NCI-H524 treated with DMSO at 0.1 percent for 48 hours (cell line): ENCODE measurements around the gene LMNTD2.

Experiments used
- DNase-seq: peaks from one replicate; lab custom pipeline; 2025; lab: John Stamatoyannopoulos, UW

The LMNTD2 gene

DNA sequence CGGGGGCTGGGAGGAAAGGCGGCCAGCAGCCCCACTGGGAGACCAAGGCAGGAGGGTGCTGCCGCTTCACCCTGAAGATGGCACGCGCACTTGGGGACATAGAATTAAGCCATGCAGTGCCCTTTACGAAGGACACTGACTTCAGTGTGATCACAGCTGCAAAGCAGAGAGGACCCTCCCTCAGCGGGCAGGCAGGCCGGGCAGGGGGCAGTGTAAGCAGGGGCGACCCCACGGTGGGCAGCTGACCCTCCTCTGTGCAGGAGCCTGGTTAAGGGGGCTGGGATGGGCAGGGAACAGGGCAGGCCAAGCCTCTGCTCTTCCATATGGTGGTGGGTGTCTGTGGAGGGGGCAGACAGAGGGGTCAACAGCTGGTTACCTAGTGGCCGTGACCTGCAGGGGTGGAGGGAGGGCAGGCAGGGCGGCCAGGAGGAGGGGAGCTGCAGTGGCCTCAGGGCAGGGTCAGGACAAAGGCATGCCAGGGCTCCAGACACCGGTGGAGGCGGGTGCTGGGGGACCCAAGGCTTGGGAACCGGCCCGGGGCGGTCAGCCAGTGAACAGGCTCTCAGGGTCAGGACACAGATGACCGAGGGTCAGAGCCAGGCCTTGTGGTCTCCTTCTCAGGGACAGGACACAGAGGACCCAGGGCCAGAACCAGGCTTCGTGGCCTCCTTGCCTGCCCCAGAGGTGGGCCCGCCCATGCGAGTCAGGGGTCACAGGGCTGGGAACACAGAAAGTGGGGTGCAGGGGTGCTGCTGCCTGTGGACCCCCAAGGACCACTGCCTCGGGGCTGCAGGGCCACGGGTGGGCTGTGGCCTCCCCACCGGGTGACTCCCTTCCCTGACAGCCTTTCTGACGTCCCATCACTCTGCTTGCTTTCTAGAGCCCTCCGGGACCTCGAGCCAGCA lies 7.2 kb downstream of the LMNTD2 start:
- no peak for DNase-seq

DNA sequence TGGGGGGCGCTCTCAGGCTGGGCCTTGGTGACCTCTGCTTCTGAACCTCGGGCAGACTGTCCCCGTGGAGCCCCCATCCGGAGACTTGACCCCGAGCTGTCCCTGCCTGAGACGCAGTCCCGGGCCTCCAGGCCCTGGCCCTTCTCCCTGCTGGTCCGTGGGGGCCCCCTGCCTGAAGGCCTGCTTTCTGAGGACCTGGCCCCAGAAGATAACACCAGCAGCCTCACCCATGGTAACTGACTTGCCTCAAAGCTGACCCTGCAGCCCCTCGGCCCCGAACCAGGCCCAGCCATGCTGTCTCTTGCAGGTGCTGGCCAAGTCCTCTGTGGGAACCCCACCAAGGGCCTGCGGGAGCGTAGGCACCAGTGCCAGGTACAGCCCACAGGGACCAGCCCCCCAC lies 8.9 kb downstream of the LMNTD2 start:
- DNase-seq, result no peak

DNA sequence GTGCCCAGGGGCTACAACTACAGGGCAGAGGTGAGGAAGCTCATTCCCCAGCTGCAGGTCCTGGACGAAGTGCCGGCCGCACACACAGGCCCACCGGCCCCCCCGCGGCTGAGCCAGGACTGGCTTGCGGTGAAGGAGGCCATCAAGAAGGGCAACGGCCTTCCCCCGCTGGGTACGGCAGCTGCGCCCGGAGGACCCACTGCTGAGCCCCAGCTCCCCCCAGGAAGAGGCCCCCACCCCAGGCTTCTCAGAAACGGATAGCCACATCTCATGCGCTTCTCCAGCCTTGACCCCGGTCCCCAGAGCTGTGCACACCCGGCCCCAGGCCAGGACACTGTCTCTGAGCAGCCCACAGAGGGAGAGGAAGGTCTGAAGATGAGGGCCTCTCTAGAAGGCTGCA lies 9.4 kb downstream of the LMNTD2 start:
- no peak for DNase-seq

- DNase-seq, result no peak
Measured at GRCh38 chr11:550746-551085, 9.8 kb downstream of the LMNTD2 start.

DNA sequence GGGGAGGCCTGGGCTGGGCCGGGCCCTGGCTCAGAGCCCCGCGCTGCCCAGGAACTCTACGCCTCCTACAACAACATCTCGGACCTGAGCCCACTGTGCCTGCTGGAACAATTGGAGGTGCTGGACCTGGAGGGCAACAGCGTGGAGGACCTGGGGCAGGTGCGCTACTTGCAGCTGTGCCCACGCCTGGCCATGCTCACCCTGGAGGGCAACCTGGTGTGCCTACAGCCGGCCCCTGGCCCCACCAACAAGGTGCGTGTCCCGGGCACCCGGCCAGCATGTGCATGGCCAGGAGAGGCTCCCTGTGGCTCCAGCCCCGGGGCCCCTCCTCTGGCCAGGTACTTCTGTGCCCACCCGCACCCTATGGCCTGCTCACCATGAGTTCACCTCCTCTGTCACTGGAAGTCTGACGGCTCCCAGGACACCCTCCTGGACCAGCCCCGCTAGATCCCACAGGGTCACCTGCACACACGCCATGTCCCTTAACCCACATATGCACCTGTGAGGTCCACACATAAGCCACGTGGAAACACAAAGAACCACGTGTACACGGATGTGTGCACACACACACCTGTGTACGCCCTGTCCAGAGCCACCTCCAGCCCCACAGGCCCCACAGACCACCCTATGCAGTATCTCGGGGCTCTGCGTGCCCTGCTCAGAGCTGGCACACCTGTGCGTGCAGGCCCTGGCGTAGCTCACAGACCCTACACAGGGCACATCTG lies 10.4 kb downstream of the LMNTD2 start:
- DNase-seq, result no peak

DNA sequence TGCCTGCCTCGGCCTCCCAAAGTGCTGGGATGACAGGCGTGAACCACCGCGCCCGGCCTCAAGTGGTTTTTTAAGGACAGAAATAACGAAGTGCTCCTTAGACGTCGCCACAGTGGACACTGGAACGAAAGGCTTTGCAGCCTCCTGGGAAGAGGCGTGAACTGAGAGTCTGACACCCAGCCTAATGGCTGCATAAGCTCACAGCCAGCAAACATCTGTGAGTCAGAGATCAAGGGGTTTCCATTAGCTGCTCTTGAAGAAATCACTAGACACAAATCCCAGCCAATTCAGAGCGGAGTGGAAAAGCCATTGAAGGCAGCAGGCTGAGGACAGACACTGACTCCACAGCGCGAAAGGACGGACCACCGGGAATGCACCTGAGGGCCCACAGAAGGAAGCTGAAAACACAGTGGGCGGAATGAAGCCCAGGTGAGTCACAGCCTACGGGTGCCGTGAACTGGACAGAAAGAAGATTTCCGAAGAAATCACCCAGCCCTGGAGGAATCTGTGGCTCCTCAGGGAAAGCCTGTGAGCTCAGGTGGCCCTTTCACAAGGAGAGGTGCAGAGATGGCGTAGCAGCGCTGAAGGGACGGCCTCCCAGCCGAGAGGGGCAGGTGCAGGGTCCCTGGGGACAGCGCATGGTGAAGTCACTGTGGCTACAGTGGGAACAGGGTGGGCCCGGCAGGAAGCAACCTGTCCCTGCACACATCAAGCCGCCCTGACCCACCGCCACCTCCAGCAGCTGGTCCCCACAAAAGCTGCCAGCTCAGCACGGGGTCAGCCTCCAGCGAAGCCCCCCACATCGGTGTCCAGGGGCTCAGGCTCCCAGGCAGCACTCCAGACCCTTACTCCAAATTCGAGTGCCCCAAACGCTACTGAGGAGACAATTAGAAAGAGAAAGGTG lies 11.6 kb downstream of the LMNTD2 start:
- DNase-seq, result no peak

- no peak for DNase-seq
Measured at GRCh38 chr11:545171-545570, 15.4 kb downstream of the LMNTD2 start.

GRCh38 chr11:544817-545166 lies 15.7 kb downstream of the LMNTD2 start:
- no peak for DNase-seq

- no peak for DNase-seq
Measured at GRCh38 chr11:541433-541885, 19.1 kb downstream of the LMNTD2 start.

GRCh38 chr11:540583-541432 lies 19.7 kb downstream of the LMNTD2 start:
- DNase-seq, result no peak

- DNase-seq, result no peak
Measured at GRCh38 chr11:539971-540481, 20.5 kb downstream of the LMNTD2 start.

DNA sequence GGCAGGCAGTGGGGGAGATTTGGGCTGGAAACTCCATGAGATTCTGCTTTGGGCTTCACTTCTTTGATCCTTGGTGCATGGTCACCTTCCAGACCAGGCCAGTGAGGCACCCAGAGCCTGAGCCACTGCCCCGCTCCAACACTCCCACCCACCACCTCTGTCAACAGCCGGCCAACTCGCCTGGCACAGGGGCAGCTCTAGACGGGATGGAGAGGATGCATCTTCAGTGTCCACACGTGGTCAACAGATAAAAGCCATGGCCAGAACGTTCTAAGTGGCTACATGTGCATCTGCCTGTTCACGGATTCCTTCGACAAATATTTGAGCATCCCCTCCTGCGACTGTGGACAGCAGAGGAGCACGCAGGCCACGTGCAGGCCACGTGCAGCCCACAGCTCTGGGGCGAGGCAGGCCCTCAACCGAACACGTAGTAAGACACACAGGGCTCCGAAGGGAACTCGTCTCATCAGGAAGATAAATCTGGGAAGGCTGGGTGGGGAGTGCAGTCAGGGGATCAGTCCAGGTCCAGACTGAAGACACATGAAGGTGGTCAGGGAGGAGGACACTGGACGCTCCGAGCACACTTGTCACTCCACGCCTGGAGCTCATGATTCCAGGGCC lies 22.0 kb downstream of the LMNTD2 start:
- no peak for DNase-seq

DNA sequence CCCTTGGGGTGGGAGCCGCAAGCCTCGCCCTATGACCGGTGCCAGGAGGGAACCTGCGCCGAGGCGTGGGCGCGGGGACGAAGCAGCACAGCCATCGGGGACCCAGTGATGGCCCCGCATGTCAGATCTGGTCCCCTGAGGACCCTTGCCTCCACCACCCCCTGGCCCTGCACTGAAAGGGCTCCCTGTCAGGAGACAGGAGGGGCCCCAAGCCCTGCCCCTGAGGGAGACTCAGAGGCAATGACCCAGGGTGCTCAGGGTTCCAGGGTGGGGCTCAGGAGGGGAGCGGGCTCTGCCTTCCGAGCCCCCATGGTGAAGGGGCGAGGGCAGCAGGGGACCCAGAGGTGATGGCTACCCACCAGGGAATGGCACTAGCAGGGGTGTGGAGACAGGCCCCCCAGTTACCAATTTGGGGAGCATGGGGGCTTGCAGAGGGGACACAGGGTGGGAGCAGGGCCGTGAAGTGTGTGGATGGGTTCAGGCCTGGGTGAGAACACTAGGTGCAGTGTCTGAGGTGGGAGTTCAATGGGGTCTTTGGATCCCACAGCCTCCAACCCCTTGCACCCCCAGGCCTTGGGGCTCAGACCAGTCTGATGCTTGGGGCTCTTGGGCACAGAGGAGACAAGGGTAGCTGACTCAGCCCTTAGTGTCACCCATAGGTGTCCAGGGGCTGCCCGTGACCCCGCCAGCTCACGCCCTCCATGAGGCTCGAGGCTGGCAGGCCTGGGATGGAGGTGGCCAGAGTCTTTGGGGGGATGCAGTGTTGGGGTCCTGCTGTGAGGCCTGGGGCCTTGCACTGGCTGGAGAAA lies 22.7 kb downstream of the LMNTD2 start:
- DNase-seq, result no peak

- peak; percentile 33 for DNase-seq
Measured at GRCh38 chr11:536841-537621, 23.5 kb downstream of the LMNTD2 start, which contains the start of gene LRRC56. Gene LRRC56, plus strand, starts transcription at chr11:537527. Its CDS starts 3,158 bp downstream, at chr11:540685.

- DNase-seq, result no peak
Measured at GRCh38 chr11:535519-536454, 24.8 kb downstream of the LMNTD2 start, which contains the start of gene HRAS. Gene HRAS, minus strand, starts transcription at chr11:535576.

DNA sequence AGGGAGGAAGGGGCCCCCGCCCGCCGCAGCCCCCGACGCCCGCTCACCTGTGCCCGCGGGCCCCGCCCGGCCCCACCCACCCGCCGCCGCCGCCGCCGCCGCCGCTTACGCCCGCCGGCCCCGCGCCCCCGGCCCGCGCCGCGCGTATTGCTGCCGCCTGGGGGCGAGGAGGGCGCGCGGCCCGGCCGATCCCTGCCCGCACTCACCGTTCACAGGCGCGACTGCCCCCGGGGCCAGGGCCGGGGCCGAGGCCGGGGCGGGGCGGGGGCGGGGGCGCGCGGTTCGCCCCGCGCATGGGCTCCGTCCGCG lies 25.4 kb downstream of the LMNTD2 start:
- DNase-seq, result no peak

- no peak for DNase-seq
Measured at GRCh38 chr11:534396-535209, 25.9 kb downstream of the LMNTD2 start.
